Mesendoderm (in vitro differentiated cells): ENCODE results near the gene TBC1D1.

Experiments
- DNase-seq: peaks from one replicate; pipeline ENCODE4 v3.0.0; 2013
- H2AK5ac ChIP-seq: 2 replicates; pipeline ENCODE4 v1.6.1; 2013; ENCODE audit warnings: low read length, inconsistent platforms
- H2BK120ac ChIP-seq: 2 replicates; pipeline ENCODE4 v1.6.1; 2013; ENCODE audit warnings: low read depth, mild to moderate bottlenecking, low read length, moderate library complexity, mixed read lengths
- H2BK15ac ChIP-seq: replicated peaks from 2 replicates; pipeline ENCODE4 v1.6.1; 2013; ENCODE audit warnings: low read depth, mild to moderate bottlenecking, moderate library complexity
- H2BK5ac ChIP-seq: 2 replicates; pipeline ENCODE4 v1.6.1; 2013; ENCODE audit warnings: low read length, inconsistent platforms
- H3K18ac ChIP-seq: 2 replicates; pipeline ENCODE4 v1.6.1; 2013; ENCODE audit warnings: mild to moderate bottlenecking, low read length, mixed read lengths
- H3K23ac ChIP-seq: one replicate; pipeline ENCODE4 v1.6.1; 2013; ENCODE audit warnings: low read length
- H3K27ac ChIP-seq: 2 replicates; pipeline ENCODE4 v1.5.1; 2013; ENCODE audit warnings: low read depth, mild to moderate bottlenecking, inconsistent platforms, low read length, moderate library complexity
- H3K27me3 ChIP-seq: 2 replicates; pipeline ENCODE4 v1.6.1; 2013; ENCODE audit warnings: low read length, control low read depth, mild to moderate bottlenecking, inconsistent platforms; ENCODE audit not compliant: insufficient read depth, poor library complexity
- H3K36me3 ChIP-seq: 2 replicates; pipeline ENCODE4 v1.6.1; 2013; ENCODE audit warnings: low read length, inconsistent platforms; ENCODE audit not compliant: control insufficient read depth, insufficient read depth
- H3K4ac ChIP-seq: one replicate; pipeline ENCODE4 v1.6.1; 2013; ENCODE audit warnings: low read depth, mild to moderate bottlenecking, low read length, moderate library complexity
- H3K4me1 ChIP-seq: 2 replicates; pipeline ENCODE4 v1.6.1; 2013; ENCODE audit warnings: low read depth, low read length, inconsistent platforms; ENCODE audit not compliant: control insufficient read depth
- H3K4me2 ChIP-seq: 2 replicates; pipeline ENCODE4 v1.6.1; 2013; ENCODE audit warnings: low read length
- H3K4me3 ChIP-seq: 2 replicates; pipeline ENCODE4 v1.5.1; 2013; ENCODE audit warnings: mild to moderate bottlenecking, low read length
- H3K56ac ChIP-seq: one replicate; pipeline ENCODE4 v1.6.1; 2013; ENCODE audit warnings: low read length
- H3K79me1 ChIP-seq: 2 replicates; pipeline ENCODE4 v1.6.1; 2013; ENCODE audit warnings: low read length, inconsistent platforms
- H3K79me2 ChIP-seq: 2 replicates; pipeline ENCODE4 v1.6.1; 2013; ENCODE audit warnings: mild to moderate bottlenecking, low read length; ENCODE audit not compliant: control insufficient read depth, insufficient read depth
- H3K9ac ChIP-seq: 2 replicates; pipeline ENCODE4 v1.6.1; 2013; ENCODE audit warnings: low read length, inconsistent platforms
- H4K5ac ChIP-seq: one replicate; pipeline ENCODE4 v1.6.1; 2013; ENCODE audit warnings: low read length
- H4K8ac ChIP-seq: one replicate; pipeline ENCODE4 v1.6.1; 2013; ENCODE audit warnings: low read depth, mild to moderate bottlenecking, control low read depth, low read length, moderate library complexity
- WGBS: extraction: QIAGEN DNeasy Blood & Tissue Kit; methylation state at CpG from one replicate; pipeline ENCODE4 v1.1.7; 2013; ENCODE audit warnings: low lambda C conversion rate, missing lambda C conversion rate; ENCODE audit not compliant: insufficient coverage; ENCODE audit errors: extremely low coverage; 5-methylcytosine and 5-hydroxymethylcytosine counted together

The TBC1D1 gene

GRCh38 chr4:38049545-38050170, 158.8 kb downstream of the TBC1D1 start:
- no CpG with 5 or more reads among the region's 15 CpGs for WGBS
- H3K36me3 ChIP-seq: no peaks in the 10 kb centered on the region
- H4K8ac ChIP-seq: no peak overlapping the region
- H3K56ac ChIP-seq: no peak overlapping the region
- no peaks in the 10 kb centered on the region for H3K4me1 ChIP-seq
- no peak overlapping the region for H4K5ac ChIP-seq
- no peaks in the 10 kb centered on the region for H3K79me2 ChIP-seq
- peak; percentile 20 for DNase-seq
- no peak overlapping the region for H3K9ac ChIP-seq
- no peak overlapping the region for H3K27ac ChIP-seq
- H3K4ac ChIP-seq: no peak overlapping the region
- H3K23ac ChIP-seq: no peak overlapping the region
- no peak overlapping the region for H3K4me3 ChIP-seq
- no peak overlapping the region for H2BK15ac ChIP-seq
- no peak overlapping the region for H2AK5ac ChIP-seq
- H3K4me2 ChIP-seq: no peak overlapping the region
- no peaks in the 10 kb centered on the region for H3K27me3 ChIP-seq
- no peak overlapping the region for H2BK5ac ChIP-seq
- H2BK120ac ChIP-seq: no peak overlapping the region
- no peaks in the 10 kb centered on the region for H3K79me1 ChIP-seq
- no peak overlapping the region for H3K18ac ChIP-seq

DNA sequence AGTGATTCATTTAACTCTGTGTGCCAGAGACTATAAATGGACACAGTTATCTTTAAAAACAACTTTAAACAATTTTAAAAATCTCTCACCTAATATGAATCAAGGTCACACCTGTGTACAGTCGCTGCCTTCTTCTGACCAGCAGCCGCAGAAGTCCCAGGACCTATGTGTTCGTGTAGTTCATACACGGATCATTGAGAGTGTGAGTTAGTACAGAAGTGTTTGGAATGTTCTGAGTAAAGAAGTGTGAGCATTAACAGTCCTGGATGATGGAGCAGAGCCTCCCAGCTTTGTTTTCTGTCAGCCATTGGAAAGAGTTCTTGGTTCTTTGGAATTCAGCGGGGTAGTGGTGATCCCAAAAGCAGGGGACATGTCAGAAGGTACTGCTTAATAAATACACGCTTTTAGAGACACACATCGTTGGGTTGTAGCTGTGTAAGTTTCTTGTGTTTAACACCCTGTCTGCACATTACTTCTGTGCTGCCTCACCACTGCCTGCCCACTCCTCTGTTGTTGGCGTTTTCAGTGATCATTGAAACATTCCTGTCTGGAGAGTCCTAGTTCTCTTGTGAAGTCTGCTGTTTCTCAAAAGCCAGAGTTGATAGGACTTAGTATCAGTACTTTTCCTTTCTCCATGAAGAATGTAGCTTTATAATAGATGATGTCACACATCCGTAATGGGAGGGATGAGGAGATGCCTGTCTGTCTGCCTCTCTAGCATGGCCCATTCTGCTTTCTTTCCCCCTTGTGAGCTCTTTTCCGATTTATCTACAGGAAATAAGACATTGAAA, 159.9 kb downstream of the TBC1D1 start:
- Histone ChIP-seq H2BK15ac (no peak overlapping the region), H3K36me3 (no peaks in the 10 kb centered on the region), H4K8ac (no peak overlapping the region), H3K4ac (no peak overlapping the region), H3K79me1 (no peaks in the 10 kb centered on the region), H3K79me2 (no peaks in the 10 kb centered on the region), H3K27me3 (no peaks in the 10 kb centered on the region), H3K56ac (no peak overlapping the region), H3K27ac (no peak overlapping the region), H3K4me1 (no peaks in the 10 kb centered on the region), H2BK5ac (no peak overlapping the region), H3K18ac (no peak overlapping the region), H4K5ac (no peak overlapping the region), H3K4me2 (no peak overlapping the region), H3K4me3 (no peak overlapping the region), H2BK120ac (no peak overlapping the region), H3K23ac (no peak overlapping the region), H2AK5ac (no peak overlapping the region), H3K9ac (no peak overlapping the region)
- peak; percentile 44 for DNase-seq
- WGBS: no CpG with 5 or more reads among the region's 10 CpGs

DNA sequence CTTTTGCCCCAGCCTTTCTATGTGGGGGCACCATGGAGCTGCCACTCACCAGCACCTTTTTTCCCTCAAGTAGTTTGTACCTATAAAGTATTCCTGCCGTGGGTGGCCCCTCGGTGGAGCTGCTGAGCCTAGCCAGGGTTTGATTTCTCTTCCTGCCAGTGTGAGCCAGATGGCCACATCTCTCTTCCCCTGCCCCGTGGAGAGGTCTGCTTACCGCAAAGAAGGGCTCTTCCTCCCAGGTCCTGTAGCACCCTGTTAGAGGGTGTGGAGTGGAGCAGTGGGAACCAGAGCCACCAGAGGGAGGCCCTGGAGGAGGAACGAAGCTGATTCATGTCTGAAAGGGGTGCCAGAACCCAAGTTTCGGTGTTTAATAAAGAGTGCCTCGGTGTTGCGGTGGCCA, 164.7 kb downstream of the TBC1D1 start:
- Histone ChIP-seq H2AK5ac (no peak overlapping the region), H4K5ac (no peak overlapping the region), H3K4me3 (no peak overlapping the region), H2BK120ac (no peak overlapping the region), H3K79me2 (no peaks in the 10 kb centered on the region), H3K36me3 (no peaks in the 10 kb centered on the region), H3K56ac (no peak overlapping the region), H2BK15ac (no peak overlapping the region), H3K23ac (no peak overlapping the region), H3K27ac (no peak overlapping the region), H3K9ac (no peak overlapping the region), H4K8ac (no peak overlapping the region), H3K4ac (no peak overlapping the region), H3K18ac (no peak overlapping the region), H2BK5ac (no peak overlapping the region), H3K27me3 (no peaks in the 10 kb centered on the region), H3K4me1 (no peaks in the 10 kb centered on the region), H3K79me1 (no peaks in the 10 kb centered on the region), H3K4me2 (no peak overlapping the region)
- WGBS: no CpG with 5 or more reads among the region's 8 CpGs
- DNase-seq: peak; percentile 21

GRCh38 chr4:38056011-38056685, 165.3 kb downstream of the TBC1D1 start:
- H3K79me1 ChIP-seq: no peaks in the 10 kb centered on the region
- no peak overlapping the region for H3K4me3 ChIP-seq
- no CpG with 5 or more reads among the region's 10 CpGs for WGBS

GRCh38 chr4:38058151-38058550, 167.3 kb downstream of the TBC1D1 start:
- H3K4ac ChIP-seq: no peak overlapping the region

More at GRCh38 chr4:38056011-38056685, 165.3 kb downstream of the TBC1D1 start:
- no peak overlapping the region for H3K23ac ChIP-seq
- no peak overlapping the region for H3K56ac ChIP-seq
- no peak overlapping the region for H4K8ac ChIP-seq
- H3K79me2 ChIP-seq: no peaks in the 10 kb centered on the region
- no peaks in the 10 kb centered on the region for H3K27me3 ChIP-seq
- no peak overlapping the region for H3K27ac ChIP-seq
- DNase-seq: no peak
- no peak overlapping the region for H3K4me2 ChIP-seq
- no peak overlapping the region for H4K5ac ChIP-seq
- no peak overlapping the region for H3K9ac ChIP-seq
- H3K36me3 ChIP-seq: no peaks in the 10 kb centered on the region
- H2BK5ac ChIP-seq: no peak overlapping the region
- H3K4ac ChIP-seq: no peak overlapping the region
- H2BK15ac ChIP-seq: no peak overlapping the region
- H3K4me1 ChIP-seq: no peaks in the 10 kb centered on the region
- no peak overlapping the region for H3K18ac ChIP-seq
- no peak overlapping the region for H2AK5ac ChIP-seq
- no peak overlapping the region for H2BK120ac ChIP-seq

More at GRCh38 chr4:38058151-38058550, 167.3 kb downstream of the TBC1D1 start:
- Histone ChIP-seq H4K8ac (no peak overlapping the region), H3K9ac (no peak overlapping the region), H2BK120ac (no peak overlapping the region), H3K79me2 (no peaks in the 10 kb centered on the region), H3K23ac (no peak overlapping the region), H2AK5ac (no peak overlapping the region), H2BK5ac (no peak overlapping the region), H3K4me2 (no peak overlapping the region), H3K4me1 (no peaks in the 10 kb centered on the region), H3K27ac (no peak overlapping the region), H4K5ac (no peak overlapping the region), H3K79me1 (no peaks in the 10 kb centered on the region), H3K56ac (no peak overlapping the region), H3K36me3 (peaks cover 2% of the 10 kb centered on the region), H3K4me3 (no peak overlapping the region), H3K27me3 (no peaks in the 10 kb centered on the region), H3K18ac (no peak overlapping the region), H2BK15ac (no peak overlapping the region)
- WGBS: no CpG with 5 or more reads among the region's 4 CpGs
- no peak for DNase-seq
